A549 (cell line): ENCODE measurements around the gene SPATA25.

Experiments used
- CBX2 ChIP-seq: fragments of 200-600 bp; sonication (generic); IDR thresholded peaks from 2 replicates; pipeline ENCODE4 v1.6.1; 2016; ENCODE audit warnings: low read depth, mild to moderate bottlenecking, borderline replicate concordance
- CTCF ChIP-seq: fragments of >200 bp; sonication (Bioruptor Twin); formaldehyde crosslinking; IDR thresholded peaks from 3 replicates; pipeline ENCODE4 v1.5.1; 2016
- HDAC2 ChIP-seq: fragments of 200-600 bp; sonication (generic); IDR thresholded peaks from 2 replicates; pipeline ENCODE4 v1.6.1; 2016
- JUNB ChIP-seq: fragments of >200 bp; sonication (Bioruptor Twin); formaldehyde crosslinking; IDR thresholded peaks from 2 replicates; pipeline ENCODE4 v1.6.1; 2016
- MAX ChIP-seq: IDR thresholded peaks from 2 replicates; pipeline ENCODE4 v1.6.1; 2012
- PHF8 ChIP-seq: fragments of 200-600 bp; sonication (generic); IDR thresholded peaks from 2 replicates; pipeline ENCODE4 v1.6.1; 2016; ENCODE audit warnings: low read depth, mild to moderate bottlenecking, antibody characterized with exemption, moderate library complexity, borderline replicate concordance
- POLR2A ChIP-seq: IDR thresholded peaks from 2 replicates; pipeline ENCODE4 v1.6.1; 2012; ENCODE audit warnings: mild to moderate bottlenecking, low read length
- POLR2AphosphoS2 ChIP-seq: conservative IDR thresholded peaks from 2 replicates; pipeline ENCODE4 v1.6.1; 2012; ENCODE audit warnings: low read length, improper control_type of control experiment, inconsistent platforms
- RCOR1 ChIP-seq: fragments of 150-350 bp; IDR thresholded peaks from 2 replicates; pipeline ENCODE4 v1.6.1; 2014; ENCODE audit warnings: antibody characterized with exemption, low read length, low read depth
- TF ChIP-seq, protein P1 (sequence below): fragments of 450-650 bp; IDR thresholded peaks from 2 replicates; pipeline ENCODE4 v1.6.1; 2014; ENCODE audit warnings: antibody characterized with exemption
- TF ChIP-seq, protein P2 (sequence below): fragments of 200-600 bp; sonication (generic); IDR thresholded peaks from 2 replicates; pipeline ENCODE4 v1.6.1; 2016; ENCODE audit warnings: antibody characterized with exemption, mild to moderate bottlenecking, moderate library complexity

- TF ChIP-seq POLR2A (no peak), JUNB (no peak), RCOR1 (no peak), MAX (no peak), CBX2 (no peak), CTCF (no peak), POLR2AphosphoS2 (no peak), PHF8 (no peak), HDAC2 (no peak)
- TF ChIP-seq, protein P1, sequence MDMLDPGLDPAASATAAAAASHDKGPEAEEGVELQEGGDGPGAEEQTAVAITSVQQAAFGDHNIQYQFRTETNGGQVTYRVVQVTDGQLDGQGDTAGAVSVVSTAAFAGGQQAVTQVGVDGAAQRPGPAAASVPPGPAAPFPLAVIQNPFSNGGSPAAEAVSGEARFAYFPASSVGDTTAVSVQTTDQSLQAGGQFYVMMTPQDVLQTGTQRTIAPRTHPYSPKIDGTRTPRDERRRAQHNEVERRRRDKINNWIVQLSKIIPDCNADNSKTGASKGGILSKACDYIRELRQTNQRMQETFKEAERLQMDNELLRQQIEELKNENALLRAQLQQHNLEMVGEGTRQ, result no peak
- TF ChIP-seq, protein P2, sequence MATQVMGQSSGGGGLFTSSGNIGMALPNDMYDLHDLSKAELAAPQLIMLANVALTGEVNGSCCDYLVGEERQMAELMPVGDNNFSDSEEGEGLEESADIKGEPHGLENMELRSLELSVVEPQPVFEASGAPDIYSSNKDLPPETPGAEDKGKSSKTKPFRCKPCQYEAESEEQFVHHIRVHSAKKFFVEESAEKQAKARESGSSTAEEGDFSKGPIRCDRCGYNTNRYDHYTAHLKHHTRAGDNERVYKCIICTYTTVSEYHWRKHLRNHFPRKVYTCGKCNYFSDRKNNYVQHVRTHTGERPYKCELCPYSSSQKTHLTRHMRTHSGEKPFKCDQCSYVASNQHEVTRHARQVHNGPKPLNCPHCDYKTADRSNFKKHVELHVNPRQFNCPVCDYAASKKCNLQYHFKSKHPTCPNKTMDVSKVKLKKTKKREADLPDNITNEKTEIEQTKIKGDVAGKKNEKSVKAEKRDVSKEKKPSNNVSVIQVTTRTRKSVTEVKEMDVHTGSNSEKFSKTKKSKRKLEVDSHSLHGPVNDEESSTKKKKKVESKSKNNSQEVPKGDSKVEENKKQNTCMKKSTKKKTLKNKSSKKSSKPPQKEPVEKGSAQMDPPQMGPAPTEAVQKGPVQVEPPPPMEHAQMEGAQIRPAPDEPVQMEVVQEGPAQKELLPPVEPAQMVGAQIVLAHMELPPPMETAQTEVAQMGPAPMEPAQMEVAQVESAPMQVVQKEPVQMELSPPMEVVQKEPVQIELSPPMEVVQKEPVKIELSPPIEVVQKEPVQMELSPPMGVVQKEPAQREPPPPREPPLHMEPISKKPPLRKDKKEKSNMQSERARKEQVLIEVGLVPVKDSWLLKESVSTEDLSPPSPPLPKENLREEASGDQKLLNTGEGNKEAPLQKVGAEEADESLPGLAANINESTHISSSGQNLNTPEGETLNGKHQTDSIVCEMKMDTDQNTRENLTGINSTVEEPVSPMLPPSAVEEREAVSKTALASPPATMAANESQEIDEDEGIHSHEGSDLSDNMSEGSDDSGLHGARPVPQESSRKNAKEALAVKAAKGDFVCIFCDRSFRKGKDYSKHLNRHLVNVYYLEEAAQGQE, result no peak
Observed at GRCh38 chr20:45857882-45858216, 29.6 kb downstream of the SPATA25 start.
